Activated gamma-delta T cell (primary cell): ENCODE results near the gene OPRL1.

Source experiments
- DNase-seq: peaks from one replicate; lab custom pipeline; 2025; lab: John Stamatoyannopoulos, UW

OPRL1 gene

DNA sequence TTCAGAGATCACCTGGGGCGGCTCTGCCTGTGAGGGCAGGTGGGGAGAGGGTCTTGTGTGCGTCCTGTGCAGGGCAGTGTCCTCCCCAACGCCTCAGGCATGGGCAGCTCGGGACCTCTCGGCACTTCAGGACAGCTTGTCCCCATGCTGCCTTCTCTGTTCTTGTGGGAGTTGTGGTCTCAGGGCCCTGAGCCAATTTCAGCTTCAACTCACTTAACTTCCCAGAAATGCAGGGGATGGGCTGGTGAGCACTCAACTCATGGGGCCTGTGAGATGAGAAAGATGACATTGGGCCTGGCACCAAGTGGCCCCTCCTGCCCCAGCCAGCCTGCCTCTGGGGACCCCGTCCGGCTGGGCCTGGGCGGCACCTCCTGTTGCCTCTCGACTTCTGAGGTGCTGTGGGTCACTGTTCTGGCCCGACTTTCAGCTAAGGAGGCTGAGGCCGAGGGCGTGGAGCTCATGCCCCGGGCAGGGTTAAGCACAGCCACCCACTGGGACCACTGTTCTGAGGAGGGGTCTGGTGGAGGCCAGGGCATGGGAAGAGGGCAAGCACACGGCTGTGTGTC is 7.3 kb upstream of the OPRL1 start:
- DNase-seq = no peak

DNA sequence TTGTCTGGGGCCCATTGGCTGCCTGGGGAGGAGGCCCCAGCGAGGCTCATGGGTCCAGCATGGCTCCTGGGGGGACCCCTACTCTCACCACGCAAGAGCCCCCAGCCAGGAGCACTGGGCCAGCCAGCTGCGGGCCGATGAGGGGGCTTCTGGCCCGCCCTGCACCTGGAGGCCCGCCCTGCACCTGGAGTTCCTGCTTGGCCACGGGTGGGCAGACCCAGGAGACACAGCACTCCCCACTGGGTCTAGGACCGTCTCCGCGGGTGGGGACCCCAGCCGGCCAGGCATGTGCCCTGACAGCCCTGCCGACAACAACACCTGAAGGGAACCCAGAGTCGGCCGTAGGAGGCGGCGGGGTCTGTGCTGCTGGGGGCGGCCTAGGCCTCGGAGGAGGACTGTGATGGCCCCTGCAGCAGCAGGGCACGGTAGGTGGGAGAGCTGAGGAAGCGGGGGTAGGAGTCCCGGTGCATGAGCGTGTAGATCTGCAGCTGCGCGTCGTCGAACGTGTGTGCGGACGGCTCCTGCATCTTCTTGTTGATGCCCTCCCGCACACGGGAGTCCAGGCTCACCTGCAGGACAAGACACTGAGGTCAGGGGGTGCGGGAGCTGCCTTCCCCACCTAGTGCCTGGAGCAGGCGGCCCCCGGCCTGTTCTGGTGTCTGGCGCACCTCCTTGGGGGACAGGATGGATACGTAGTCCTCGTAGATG is 6.3 kb upstream of the OPRL1 start:
- DNase-seq = no peak

DNA sequence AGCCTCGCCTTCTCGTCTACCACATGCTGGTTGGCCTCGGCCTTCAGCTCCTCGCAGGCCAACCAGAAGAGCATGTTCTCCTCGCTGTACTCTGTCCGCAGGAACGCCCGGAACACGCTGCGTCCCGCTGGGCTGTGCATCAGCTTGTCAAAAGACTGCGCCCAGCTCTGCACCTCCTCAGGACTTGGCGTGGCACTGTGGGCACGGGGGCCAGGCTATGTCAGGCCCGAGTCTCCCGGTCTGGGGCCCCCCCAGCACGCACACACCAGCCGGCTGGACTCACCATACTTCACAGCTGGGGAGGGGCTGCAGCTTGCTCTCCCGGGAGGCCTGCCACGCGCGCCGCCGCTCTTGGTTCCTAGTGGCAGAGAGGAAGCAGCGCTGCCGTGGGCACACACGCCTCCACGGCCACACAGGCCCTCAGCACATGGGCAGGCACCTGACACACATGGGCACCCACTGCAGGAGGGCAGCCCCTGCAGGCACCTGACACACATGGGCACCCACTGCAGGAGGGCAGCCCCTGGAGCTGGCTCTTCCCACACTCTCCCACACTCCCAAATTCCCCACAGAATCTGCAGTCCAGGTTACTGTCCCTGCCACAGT is 5.6 kb upstream of the OPRL1 start:
- DNase-seq = no peak

DNA sequence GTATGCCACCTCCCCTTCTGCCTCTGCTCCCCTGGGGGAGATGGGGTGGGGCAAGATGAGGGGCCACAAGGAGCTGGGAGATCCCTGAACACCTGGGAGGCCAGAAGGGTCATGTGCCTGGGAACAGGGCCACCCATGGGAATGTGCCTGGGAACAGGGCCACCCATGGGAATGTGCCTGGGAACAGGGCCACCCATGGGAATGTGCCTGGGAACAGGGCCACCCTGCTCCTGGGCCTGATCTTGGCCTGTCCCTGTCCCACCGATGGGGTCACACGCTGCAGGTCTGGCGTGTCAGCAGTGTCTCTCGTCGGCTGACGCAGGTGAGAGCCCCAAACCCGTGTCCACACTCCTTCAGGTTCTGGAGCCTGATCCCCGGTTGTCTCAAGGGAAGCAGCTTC is 4.9 kb upstream of the OPRL1 start:
- DNase-seq = no peak

DNA sequence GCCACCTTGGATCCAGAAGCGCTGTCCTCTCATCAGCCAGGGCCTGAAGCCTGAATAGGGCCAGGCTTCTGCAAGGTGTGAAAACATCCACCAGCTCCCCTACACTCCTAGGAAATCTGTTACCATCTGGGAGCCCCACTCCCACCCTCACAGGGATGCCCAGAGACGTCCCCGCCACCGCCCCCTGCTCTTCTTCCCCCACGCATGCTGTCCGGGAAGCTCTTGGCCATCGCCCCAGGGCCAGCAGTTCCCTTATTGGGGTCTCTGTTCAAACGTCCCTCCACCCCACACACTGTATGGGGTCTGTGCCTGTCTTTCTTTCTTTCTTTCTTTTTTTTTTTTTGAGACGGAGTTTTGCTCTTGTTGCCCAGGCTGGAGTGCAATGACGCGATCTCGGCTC is 4.3 kb upstream of the OPRL1 start:
- no peak for DNase-seq

DNA sequence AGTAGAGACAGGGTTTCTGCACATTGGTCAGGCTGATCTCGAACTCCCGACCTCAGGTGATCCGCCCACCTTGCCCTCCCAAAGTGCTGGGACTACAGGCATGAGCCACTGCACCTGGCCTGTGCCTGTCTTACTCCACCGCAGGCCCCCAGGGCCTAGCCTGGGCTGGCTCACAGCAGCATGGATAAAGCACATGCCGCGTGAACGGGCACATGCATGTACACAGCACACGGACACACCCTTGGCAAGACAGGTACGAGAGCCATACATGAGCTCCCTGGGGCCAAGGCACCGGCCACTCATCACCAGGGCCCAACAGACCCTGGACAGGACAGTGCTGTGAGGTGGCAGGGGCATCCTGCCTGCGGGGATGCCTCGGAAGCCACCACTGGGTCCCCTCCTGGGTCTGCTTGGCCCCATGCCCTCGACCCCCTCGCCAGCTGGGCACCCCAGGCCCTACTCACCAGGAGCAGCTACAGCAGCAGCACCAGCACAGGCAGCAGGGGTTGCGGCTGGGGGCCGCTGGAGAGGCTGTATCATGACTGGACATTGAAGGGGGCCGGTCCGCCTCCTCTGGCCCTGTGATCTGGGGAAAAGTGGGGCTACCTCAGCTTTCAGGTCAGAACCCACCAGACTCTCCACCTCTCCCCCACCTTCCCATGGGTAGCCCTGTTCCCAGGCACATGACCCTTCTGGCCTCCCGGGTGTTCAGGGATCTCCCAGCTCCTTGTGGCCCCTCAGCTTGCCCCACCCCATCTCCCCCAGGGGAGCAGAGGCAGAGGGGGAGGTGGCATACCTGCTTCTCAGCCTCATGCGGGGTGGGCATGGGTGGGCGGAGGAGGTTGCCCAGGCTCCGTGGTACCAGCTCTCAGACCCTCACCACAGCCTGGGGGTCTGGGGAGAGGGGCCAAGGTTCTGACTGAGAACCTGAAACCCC is 3.6 kb upstream of the OPRL1 start:
- no peak for DNase-seq

DNA sequence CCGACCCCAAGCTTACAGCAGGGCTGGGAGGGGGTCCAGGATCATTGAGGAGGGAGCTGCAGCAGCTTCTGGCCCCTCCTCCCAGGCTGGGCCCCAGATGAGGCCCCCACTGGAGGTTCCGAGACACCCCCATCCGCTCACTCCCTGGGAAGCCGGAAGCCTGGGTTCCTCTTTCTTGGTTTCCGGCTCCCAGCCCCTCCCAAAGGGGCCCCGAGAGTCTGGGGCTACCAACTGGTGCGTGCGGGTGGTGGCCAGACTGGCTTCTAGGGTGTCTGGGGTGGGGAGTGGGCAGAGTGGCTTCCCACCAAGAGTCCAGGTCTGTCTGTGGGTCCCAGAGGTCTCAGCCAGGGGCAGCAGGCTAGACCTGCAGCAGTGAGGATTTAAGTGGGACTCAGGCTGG is 2.8 kb upstream of the OPRL1 start:
- no peak for DNase-seq

DNA sequence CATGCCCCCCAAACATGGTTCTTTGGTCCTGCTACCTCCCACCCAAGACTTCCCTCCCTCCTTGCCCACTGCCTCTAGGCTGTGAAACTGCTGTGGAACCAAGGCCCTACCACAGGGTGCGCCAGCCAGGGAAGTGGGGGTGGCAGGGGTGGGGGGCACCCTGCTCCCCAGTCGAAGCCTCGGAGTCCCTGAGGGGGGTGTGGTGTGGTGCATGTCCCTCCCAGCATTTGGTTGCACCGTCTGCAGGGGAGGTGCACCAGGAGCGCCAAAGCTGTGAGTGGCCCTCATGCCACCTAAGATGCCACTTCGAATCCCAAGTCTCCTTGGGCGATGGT is 2.4 kb upstream of the OPRL1 start:
- no peak for DNase-seq

DNA sequence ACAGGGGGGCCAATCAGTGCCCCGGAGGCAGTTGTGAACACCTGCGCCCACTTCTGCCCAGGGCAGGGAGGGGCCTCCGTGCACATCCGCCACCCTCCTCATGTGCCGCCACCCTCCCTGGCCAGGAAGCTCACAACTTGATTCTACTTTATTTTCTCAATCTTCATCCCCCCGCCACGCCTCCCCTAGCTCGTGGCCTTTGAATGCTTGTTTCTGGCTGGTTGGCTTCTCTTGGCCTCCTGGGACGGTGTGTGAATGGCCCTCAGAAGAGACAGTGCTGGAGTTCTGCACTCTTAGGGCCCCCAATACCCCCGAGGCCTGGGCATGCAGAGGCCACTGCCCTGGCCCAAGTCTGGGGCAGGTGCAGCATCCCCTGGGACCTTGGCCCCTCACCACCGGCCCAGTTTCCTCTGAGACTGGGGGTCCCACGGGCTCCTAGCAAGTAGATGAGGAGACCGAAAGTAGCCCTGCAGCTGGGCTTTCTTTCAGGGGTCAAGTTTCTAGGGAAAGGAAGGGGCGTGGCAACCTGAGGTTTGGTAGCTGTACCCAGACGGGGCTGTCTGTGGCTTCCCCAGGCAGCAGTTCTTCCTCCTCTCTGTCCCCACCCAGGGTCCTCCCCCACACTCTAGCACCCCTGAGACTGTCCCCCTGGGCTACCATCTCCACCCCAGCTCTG is 1.9 kb upstream of the OPRL1 start:
- peak; percentile 42 for DNase-seq

DNA sequence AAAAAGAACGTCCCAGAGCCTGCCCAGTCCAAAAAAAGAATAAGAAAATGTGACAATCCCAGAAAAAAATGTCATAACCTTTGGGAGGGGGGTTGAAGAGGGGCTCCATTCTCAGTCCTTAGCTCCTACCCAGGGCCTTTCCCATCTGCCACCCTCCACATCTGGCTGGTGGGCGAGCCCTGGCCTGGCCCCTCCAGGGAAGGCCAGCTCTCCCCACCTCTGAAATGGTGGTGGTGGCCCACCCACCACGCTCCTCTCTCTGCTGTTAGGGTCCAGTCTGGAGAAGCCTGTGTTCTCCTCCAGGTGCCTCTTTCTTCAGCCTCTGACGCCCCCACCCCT is 979 bp upstream of the OPRL1 start:
- DNase-seq = no peak

DNA sequence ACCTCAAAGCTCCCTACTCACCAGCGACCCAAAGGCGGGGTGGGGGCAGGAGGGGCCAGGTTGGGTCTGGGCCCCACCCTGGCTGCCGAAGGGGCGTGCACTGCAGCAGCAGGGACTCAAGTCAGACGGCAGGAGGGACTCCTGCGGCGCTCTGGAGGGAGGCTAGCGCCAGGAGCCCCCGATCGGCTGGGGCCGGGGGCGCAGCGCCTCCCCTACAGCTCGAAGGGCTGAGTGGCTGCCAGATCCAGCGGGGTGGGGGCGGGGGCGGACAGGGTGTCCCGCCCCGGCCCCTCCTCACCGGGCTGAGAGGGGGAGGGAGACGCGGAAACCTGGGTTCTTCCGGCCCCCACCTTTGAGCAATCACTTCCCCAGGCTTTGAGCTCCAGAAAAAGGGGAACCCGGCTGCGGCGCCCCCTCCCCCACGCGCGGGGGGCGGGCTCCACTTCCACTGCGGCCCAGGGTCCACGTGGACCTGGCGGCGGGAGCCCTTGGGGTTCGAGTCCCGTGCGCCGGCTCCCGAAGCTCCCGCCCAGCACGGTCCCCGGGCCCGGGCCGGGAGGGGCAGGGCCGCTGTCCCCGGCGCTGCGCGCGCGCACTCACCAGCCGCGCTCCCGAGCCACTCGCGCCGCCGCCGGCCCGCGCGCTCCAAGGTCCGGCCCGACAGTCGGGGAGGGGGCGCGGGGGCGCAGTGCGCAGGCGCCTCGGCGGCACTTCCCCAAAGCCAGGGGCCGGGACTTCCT is 439 bp upstream of the OPRL1 start, which contains the start of gene RGS19:
TSS of gene RGS19 (minus strand) at position 246 of the 740 bp plus-strand sequence. CDS start 2,632 bp downstream, outside the sequence.
- peak; percentile 54 for DNase-seq

DNA sequence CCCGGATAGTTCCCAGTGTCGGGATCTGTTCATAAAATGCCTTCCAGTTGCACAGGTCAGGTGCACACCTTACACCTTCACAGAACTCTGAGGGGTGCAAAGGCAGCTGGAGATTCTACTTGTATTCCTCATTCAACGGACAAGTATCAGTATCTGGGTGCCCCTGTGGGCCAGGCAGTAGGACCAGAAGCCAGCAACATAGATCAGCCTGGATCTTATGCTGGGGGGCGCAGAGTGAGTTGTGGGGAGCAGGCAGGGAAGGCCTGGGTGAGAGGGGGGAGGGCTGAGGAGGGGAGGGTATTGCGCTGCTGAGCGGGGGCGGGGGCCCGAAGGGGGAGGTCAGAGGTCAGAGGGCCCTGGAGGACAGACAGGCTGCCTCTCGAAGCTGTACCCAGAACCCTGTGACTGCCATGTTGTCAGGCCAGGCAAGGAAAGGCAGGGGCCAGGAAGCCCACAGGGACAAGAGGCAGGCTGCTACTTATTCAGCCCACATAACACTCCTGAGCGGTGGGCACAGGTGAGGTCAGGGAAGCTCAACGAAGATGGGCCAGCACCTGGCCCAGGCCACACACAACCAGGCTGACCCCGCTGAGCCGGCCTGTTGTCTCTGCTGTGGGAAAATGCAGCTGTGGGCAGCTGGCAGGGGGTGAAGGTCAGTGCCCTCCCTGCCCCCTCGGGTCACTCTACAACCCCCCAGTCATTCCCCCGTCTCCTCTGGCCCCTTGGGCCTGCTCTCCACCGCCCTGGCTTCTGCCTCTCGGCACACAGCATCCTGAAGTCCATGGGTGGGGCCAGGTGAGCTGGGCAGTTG is 1.1 kb downstream of the OPRL1 start:
- no peak for DNase-seq

DNA sequence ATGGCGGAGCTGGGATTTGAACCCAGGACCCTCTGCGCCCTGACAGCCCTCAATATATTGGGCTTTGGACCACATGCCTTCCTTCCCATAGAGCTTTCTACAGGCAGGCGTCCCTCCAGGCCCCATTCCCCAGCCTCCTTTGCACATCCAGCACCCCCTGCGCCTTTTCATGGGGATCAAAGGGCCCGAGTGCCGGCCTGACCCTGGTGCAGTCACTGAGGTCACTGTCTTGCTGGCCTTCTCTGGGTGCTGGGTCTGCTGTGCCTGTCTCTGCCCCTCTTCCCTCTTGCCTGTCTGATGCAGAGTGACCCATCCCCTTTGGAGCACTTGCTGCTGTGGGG is 1.7 kb downstream of the OPRL1 start:
- DNase-seq = no peak

DNA sequence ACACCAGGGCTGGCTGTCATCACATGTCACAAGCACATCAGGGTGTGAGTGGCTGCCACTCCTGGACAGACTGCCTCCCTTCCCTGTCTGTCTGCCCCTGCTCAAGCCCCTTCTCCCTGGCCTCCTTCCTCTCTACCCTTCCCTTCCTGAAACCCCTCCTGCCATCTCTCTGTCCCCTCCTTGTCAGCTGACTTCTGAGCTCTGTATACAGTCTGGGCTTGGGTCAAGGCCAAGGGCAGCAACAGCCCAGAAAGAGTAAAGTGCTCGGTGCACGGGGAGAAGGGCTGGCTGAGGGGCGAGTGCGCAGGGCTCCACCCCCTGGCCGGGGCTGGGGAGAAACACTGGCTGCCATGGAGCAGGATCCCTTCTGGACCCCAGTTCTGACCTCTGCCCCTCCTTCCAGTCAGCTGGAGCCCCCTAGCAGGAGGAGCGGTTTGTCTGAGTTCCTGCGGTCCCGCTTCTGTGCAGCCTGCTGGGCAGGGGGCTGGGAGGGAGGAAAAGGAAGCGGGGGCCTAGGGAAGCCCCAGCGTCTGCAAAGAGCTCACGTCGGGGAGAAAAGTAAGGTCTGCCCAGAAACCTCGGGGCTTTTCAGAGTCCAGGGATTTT is 2.3 kb downstream of the OPRL1 start:
- DNase-seq = no peak

DNA sequence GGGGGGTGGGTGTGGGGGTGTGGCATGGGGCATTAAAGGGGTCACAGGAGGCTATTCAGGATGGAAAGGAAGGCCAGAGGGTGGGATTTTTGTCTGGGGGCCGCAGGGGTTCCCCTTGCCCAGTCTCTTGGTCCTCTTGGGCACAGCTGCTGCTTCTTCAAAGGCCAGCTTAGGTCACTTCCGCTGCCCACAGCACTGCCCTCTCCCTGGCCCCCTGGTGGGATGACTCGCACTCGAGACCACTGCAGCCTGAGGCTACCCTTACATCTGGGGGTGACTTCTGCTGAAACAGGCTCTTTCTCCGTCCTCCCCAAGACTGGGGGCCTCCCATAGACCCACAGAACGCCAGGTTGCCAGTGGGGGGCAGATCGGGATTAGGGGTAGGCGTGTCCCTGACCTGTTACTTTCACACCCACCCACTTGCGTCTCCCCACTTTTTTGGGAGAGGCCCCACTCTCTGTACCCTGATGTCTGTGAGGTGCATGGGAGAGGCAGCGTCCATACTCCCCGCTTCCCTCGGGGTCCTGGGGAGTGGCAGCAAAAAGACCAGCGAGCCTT is 3.0 kb downstream of the OPRL1 start:
- DNase-seq = no peak

DNA sequence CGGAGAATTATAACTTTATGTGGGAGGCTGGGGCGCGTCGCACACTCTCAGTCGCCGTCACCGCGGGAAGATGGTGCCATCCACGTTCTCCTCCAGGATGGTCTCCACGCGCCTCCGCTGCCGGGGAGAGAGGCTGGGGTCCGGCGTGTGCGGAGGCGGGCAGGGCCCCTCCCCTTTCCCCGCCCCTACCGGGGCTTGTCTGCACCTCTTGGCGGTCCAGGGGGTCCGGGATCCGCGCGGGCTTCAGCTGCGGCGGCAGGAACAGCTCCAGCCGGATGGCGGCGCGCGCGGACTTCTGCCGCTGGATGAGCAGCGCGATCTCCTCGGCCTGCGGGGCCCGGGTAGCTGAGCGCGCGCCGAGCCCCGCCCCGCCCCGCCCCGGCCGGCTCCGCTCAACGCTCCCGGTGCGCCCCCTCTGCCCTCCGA is 3.5 kb downstream of the OPRL1 start:
- peak; percentile 41 for DNase-seq

DNA sequence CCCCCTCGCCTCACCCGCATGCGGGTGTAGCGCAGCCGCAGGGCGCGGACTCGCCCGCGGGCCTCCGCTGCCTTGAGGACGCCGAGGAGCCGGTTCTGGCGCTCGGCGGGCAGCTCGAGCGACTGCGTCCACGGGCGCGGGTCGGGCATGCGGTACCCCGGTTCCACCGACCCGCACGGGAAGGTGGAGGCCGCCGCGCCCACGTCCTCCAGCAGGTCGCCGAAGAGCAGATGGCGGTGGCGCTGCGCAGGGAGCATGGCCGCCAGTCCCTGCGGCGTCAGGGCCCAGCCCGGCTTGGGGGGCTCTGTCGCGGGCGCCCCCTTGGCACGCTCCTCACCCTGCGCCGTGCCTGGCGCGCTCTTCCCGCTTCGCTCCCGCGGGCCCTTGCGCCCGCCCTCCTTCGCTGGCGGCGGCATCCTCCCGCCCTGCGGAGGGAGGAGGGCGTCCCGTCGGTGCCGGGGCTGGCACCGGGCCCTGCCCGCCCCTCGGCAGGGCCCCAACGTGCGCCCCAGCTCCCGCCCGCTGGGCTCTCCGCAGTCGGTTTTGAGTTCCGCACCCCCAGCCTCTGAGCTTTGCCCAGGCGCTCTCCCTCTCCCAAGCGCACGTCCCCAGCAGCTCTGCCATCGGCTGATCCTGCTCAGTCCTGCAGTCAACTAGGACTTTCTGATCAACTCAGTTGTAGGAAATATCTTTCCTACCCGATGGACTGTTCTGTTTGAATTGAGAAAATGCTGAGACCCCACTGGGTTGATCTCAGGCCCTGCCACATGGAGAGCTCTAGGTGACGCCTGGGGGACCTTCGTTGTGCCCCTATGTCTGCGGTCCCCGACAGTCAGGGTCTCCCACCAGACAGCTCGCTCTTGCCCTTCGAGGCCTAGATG is 4.2 kb downstream of the OPRL1 start, which contains the start of gene LKAAEAR1:
TSS of gene LKAAEAR1 (minus strand) at position 595 of the 881 bp plus-strand sequence. CDS start at position 416, 179 bp downstream.
- DNase-seq = no peak

DNA sequence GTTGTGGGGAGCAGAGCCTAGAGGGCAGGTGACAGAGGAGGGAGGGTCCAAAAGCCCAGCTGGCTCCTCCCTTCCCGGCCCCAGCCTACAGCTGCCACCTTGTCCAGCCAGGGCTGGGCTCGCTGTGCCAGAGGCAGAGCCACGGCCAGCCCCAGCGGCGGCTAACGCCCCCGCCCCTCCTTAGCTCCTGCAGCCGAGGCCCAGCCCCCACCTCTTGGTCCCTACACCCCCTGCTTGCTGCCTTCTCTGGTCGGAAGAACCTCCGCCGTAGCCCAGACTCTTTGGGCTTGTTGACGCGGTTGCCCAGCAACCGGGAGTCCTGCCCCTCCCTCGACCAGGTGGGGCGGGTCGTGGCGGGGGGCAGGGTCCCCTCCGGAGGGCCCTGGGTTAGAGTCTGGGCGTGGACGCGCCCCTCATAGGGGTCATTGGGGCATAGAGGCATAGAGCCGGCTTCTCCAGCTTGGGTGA is 4.8 kb downstream of the OPRL1 start:
- no peak for DNase-seq

DNA sequence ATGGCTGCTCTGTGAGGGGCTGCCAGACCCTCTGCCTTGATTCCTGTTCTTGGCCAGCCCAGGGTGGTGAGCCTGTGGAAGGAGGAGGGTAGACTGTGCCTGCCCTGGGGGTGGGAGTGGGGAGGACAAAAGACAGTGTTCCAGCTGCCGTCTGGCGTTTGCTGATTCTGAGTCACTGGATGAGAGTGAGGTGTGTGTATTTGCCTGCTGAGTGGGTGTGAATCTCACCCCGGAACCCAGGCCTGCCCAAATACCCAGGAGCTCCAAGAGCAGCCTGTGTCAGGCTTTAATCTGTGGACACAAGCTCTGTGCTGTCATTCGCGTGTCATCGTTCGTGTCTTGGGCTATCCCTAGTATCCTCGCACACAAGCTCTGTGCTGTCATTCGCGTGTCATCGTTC is 6.9 kb downstream of the OPRL1 start:
- no peak for DNase-seq
